ENCODE data around the gene PDAP1. TPM values are rescaled to one million over a fixed set of nuclear protein-coding genes. Genes with fewer than 3 reads are reported as not detected.

PDAP1 gene
- total and polyA plus RNA-seq, 9 of the 15 experiments (the other 6 are each of a cell fraction or from before 2014, with no cell fraction given) = 10.2 to 315 (median 129) TPM

DNA sequence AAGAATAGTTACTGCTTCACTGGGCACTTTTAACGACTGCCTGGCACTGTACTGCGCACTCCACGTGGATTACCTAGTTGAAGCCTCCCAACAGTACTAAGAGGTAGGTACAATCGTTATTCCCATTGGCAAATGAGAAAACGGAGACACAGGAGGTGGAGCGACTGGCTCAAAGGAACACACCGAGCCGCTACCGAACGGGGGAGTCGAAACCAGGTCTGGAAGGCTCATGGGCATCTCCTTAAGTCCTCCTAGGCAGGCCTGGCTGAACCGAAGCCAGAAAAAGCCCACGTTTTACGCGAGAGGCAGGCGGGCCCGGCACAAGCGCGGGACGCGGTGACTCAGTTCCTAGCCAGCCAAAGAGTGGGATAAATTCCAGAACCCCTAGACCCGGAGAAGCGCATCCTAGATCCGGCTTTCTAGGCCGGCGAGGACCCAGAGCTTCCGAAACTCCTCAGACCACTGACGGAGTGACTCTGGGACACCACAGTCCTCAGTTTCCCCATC lies 472 bp downstream of the PDAP1 start (continued):
- TF ChIP-seq HBP1 (CRISPR knock-in tag; IDR thresholded peaks at IDR 0.05) (0 out of 2 replicates have a peak, but pooled peaks have one; percentile 5), BCOR (IDR thresholded peaks at IDR 0.05) (peak; percentile 67; the same call in 1 of the 2 replicates), SAFB2 (IDR thresholded peaks at IDR 0.05; ENCODE audit: borderline replicate concordance, low read depth, low read length, severe bottlenecking) (no peak), ZBED1 (IDR thresholded peaks at IDR 0.05) (no peak), ZC3H8 (IDR thresholded peaks at IDR 0.05) (no peak), NR4A1 (CRISPR knock-in tag; IDR thresholded peaks at IDR 0.05) (0 out of 2 replicates have a peak, but pooled peaks have one; percentile 41), NR4A1 (tag; IDR thresholded peaks at IDR 0.05) (no peak), ILK (tag; IDR thresholded peaks at IDR 0.05; ENCODE audit: borderline replicate concordance, low read depth) (no peak), GABPA (tag; conservative IDR thresholded peaks at IDR 0.05; ENCODE audit: low read depth) (0 out of 2 replicates have a peak, but pooled peaks have one; percentile 84), SMARCB1 (IDR thresholded peaks at IDR 0.05; ENCODE audit: insufficient read length, low read depth) (peak; percentile 71), U2AF1 (optimal IDR thresholded peaks at IDR 0.05; ENCODE audit: low read depth, low read length) (no peak), TAF1 (IDR thresholded peaks at IDR 0.05; ENCODE audit: control insufficient read depth, extremely low read depth, insufficient read depth, low read length, severe bottlenecking) (no peak), TEAD4 (IDR thresholded peaks at IDR 0.05; ENCODE audit: low read length) (no peak; the same call in 1 of the 2 replicates), TEAD4 (CRISPR knock-in tag; IDR thresholded peaks at IDR 0.05; ENCODE audit: borderline replicate concordance) (0 out of 2 replicates have a peak, but pooled peaks have one; percentile 64), ZNF277 (CRISPR knock-in tag; IDR thresholded peaks at IDR 0.05; ENCODE audit: borderline replicate concordance) (no peak), SMARCE1 (IDR thresholded peaks at IDR 0.05) (peak; percentile 16; the same call in 1 of the 2 replicates), SMARCA4 (IDR thresholded peaks at IDR 0.05) (0 out of 2 replicates have a peak, but pooled peaks have one; percentile 53), CTBP1 (IDR thresholded peaks at IDR 0.05; ENCODE audit: borderline replicate concordance) (no peak), ZNF696 (CRISPR knock-in tag; conservative IDR thresholded peaks at IDR 0.05) (no peak), MCM3 (IDR thresholded peaks at IDR 0.05) (no peak)
- TF ChIP-seq, protein P1, sequence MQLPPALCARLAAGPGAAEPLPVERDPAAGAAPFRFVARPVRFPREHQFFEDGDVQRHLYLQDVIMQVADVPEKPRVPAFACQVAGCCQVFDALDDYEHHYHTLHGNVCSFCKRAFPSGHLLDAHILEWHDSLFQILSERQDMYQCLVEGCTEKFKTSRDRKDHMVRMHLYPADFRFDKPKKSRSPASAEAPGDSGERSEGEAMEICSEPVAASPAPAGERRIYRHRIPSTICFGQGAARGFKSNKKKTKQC (CRISPR knock-in tag; IDR thresholded peaks at IDR 0.05) = 0 out of 2 replicates have a peak, but pooled peaks have one; percentile 50
- TF ChIP-seq, protein P2, sequence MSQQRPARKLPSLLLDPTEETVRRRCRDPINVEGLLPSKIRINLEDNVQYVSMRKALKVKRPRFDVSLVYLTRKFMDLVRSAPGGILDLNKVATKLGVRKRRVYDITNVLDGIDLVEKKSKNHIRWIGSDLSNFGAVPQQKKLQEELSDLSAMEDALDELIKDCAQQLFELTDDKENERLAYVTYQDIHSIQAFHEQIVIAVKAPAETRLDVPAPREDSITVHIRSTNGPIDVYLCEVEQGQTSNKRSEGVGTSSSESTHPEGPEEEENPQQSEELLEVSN (IDR thresholded peaks at IDR 0.05; ENCODE audit: borderline replicate concordance in 1 of 2, extremely low read depth in 1 of 2, insufficient read depth in 1 of 2, insufficient read length in 1 of 2, low read depth in 1 of 2, low read length in 1 of 2, poor library complexity in 1 of 2, severe bottlenecking in 1 of 2) = peak; percentile 17 to 67
- TF ChIP-seq, protein P3, sequence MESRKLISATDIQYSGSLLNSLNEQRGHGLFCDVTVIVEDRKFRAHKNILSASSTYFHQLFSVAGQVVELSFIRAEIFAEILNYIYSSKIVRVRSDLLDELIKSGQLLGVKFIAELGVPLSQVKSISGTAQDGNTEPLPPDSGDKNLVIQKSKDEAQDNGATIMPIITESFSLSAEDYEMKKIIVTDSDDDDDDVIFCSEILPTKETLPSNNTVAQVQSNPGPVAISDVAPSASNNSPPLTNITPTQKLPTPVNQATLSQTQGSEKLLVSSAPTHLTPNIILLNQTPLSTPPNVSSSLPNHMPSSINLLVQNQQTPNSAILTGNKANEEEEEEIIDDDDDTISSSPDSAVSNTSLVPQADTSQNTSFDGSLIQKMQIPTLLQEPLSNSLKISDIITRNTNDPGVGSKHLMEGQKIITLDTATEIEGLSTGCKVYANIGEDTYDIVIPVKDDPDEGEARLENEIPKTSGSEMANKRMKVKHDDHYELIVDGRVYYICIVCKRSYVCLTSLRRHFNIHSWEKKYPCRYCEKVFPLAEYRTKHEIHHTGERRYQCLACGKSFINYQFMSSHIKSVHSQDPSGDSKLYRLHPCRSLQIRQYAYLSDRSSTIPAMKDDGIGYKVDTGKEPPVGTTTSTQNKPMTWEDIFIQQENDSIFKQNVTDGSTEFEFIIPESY (CRISPR knock-in tag; IDR thresholded peaks at IDR 0.05) = no peak

Measured in K562 (cell line).